Inflammatory macrophage treated with lipopolysaccharide for 4 hours (primary cell): ENCODE results near the gene ARV1.
"Not testable (repeated sequence)": the region's sequence is repeated elsewhere in the genome, so short reads cannot be mapped to it uniquely, and the experiment has no call there.

Experiments used
- DNase-seq: peaks from one replicate; pipeline ENCODE4 v3.0.0-alpha.2; 2020

ARV1 gene

DNA sequence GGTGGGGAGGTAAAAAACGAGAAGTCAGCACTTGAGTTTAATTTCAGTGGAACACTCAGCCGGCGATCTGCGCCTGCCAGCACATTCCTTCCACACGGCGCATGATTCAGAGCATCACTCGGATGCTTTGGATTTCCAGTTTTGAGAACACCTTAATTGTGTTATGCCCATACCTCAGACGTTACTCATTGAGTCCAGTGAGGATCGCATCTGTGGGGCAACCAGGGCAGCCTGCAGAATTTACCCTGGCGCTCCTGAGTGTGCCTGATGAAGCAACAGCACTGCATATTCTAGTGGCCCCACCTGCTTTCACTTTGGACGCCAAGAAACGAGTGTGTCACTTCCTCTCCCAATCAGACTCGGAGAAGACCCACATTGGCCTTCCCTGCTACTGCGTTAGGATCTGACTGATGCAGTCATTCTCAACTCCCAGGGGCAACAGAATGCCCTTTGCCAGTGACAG, 41.3 kb downstream of the ARV1 start:
- DNase-seq = peak; percentile 36

DNA sequence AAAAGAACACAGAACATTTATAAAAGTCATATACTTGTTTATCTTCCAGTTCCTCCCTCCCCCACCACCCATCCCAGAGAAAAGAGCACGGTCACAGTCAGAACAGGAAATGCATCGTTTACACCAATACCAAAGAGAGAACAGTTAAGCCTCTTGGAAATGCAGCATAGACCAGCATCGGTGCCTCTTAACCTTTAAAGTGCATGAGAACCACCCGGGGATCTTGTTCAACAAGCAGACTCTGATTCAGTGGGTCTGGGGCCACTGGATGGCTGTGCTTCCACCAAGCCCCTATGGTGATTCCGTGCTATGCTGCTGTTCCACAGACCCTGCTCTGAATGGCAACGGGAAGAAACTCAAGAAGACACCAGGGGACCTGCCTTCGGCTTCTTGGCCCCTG, 41.9 kb downstream of the ARV1 start:
- no peak for DNase-seq

DNA sequence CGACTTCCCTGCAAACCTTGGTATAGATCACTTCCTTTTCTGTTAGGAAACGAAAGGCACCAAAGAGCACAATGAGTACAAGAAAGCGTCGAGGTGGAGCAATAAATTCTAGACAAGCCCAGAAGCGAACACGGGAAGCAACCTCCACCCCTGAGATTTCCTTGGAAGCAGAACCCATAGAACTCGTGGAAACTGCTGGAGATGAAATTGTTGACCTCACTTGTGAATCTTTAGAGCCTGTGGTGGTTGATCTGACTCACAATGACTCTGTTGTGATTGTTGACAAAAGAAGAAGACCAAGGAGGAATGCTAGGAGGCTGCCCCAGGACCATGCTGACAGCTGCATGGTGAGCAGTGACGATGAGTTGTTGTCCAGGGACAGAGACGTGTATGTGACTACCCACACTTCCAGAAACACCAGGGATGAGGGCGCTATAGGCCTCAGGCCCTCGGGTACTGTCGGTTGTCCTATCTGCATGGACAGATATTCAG, 42.7 kb downstream of the ARV1 start:
- peak; percentile 41 for DNase-seq

DNA sequence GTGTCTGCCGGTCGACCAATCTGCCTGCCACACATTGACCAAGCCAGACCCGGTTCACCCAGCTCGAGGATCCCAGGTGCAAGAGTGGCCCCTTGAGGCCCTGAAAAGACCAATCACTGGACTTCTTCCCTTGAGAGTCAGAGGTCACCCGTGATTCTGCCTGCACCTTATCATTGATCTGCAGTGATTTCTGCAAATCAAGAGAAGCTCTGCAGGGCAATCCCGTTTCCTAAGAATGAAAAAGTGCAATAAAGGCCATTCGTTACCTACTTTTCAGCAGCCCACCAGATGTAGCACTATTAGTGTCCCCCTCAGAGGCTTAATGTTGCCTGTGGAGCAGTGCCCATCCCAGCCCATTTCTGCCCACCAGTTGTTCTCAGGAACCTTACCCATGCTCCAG, 43.6 kb downstream of the ARV1 start:
- DNase-seq = not testable (repeated sequence)

DNA sequence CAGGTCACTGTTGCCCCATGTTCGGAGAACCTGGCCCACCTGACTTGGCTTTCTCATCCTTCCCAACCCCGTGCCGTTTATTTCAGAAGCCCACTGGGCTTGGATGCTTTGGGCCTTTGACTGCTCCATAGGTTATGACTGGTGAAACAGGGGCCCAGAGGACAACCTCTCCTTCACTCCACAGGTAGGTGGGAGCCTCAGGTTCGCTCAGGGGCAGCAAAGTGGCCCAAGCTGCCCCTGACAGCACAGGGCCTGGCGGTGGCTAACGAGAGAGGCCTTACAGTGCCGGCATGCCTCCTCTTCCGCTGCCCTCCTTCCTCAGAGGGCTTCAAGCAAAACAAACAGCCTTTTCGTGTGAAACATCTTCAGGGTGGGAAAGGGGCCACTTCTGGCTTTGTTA, 44.3 kb downstream of the ARV1 start:
- no peak for DNase-seq

DNA sequence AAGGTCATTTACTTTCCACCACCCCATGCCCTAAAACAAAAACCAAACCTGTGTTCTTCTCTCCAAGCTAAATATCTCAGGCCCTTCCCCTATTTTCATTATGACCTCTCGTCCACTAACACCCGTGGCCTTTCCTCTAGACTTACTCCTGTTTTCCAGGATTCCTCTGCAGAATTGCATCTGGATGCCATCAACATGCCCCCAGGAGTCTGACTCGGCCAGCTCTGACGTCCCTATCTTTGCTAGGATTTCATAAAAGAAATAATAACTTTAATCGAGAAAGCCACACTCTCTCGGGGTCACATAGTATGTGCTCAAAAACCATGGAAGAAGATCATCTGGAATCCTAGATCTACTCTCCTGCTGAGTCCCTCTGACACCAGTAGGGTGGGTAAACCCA, 47.7 kb downstream of the ARV1 start:
- no peak for DNase-seq

DNA sequence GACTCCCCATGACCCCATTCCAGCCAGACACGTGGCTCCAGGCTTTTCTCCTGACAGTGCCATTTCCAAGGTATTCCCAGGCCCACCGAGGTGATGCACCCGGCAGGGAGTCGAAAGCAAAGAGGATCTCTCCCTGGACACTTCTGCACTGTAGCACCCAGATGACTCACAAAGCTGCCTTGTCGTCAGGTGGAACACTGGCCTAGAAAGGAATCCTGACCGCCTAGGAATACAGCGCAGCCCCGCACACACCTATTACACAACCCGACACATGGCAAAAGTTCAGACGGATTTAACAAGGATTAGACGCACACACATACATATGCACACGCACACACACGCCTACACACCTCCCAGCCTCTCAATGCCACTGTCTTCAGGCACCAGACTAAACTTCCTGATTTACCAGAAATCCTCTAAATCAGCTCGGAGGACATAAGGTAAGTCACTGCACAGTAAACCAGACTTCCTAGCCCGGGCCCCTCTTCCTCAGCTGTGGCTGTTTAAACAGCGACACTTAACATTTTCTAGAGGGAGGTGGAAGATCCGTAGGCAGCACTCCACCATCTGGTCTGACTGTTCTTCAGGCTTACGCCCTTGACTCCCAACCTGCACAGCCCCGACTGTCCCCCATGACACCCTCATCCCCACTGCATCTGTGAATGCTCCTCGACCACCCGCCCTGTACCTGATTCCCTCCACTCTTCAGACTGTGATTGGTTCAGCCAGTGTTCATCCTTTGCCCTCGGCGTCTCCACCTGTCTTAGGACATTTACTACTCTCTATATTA, 48.4 kb downstream of the ARV1 start:
- DNase-seq = peak; percentile 30

DNA sequence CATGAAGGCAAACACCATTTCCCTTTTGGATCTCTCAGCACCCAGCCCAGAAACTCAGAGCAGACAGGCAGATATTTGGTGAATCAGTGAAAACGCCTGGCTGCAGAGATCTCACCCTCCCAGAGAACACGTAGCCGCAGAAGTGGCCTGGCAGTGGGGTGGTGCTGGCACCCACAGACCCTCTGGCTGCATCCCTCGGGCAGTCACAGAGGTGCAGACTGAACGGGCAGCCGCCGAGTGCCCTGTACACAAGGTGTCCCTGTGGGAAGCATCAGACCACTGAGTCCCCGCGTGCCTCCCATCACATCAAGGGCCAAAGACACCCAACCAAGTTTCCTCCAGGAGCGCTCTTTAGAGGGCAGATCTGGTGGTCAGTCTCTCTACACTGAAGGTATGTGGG, 49.1 kb downstream of the ARV1 start:
- no peak for DNase-seq

DNA sequence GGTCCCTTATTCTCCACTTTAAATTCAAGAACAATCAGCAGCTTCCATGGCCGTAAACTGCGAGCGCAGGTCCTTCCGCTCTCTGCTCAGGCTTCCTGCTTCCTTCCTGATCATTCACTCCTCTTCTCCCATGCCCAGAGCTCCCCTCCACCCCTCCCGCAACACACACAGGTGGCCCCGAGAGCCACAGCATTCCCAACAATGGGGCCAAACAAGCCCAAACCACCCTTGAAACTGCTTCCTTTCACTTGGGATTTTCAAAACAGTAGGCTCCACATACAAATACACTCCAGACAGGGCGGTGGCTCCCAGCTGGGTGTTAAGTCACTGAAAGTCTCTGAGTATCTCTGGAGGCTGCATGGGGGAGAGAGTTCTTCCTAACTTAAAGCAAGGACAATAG, 49.8 kb downstream of the ARV1 start:
- DNase-seq = no peak

DNA sequence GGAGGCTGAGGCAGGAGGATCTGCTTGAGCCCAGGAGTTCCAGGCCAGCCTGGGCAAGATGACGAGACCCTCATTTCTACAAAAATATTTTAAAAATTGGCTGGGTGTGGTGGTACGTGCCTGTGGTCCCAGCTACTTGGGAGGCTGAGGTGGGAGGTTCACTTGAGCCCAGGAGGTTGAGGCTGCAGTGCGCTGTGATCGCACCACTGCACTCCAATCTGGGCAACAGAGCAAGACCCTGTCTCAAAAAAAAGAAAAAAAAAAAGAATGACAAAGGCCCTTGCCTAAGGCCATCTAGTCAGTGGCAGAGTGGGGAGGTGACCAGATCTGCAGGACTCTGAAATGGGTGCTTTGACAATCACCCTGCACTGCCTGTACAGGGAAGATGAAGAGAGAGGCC, 50.4 kb downstream of the ARV1 start:
- DNase-seq = not testable (repeated sequence)

DNA sequence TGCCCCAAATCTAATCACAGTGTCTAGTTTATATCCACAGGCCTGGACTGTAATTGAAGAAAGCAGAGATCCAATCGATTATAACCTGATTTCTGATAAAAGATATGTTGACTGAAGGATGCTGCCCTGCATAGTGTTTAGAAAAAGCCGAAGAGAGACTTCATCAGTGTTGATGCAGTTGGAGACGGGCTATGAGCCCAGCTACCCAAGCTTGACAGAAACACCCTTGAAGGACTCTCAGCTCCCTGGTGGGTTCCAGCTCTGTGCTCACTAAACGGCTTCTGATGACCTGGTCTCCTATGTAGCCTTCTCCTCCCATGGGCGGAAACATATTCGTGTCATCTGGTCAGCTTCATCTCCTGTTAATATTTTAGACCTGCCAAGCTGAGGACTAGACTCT, 50.9 kb downstream of the ARV1 start:
- DNase-seq = no peak

DNA sequence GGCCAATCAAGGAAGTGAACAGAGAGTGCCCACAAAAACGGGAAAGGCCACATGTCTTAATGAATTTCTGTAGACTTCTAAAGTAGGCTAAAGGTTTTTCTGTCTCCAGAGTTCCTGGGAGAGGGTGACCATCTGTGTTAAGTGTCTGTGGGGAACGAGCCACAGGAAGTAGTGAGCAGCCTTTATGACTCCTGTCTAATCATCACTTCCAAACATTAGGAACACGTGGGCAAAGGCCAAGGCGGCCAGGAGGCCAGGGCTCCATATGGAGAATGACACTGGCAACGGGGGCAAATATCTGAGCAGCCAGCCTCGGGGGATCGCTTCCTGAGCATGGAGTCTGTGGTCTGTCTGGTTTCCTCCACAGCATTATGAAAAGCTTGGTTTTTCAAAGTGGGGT, 54.1 kb downstream of the ARV1 start:
- DNase-seq = no peak

DNA sequence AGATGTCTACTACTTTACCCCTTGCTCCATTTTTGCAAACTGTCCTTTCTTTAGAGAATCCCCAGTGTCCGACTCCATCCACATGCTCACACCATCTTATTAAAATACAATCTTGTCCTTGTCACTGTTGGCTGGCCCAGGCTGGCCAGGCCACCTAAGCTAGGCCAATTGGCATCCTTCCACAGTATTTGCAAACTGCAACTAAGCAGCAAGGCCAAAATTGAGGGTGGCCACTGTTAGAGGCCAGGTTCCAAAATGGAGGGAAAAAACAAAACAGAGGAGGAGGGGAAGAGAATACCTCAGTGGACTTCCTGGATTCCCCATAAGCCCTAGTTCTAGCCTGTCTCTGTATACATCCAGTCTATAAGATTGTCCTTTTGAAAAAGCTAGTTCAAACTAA, 56.9 kb downstream of the ARV1 start:
- no peak for DNase-seq

DNA sequence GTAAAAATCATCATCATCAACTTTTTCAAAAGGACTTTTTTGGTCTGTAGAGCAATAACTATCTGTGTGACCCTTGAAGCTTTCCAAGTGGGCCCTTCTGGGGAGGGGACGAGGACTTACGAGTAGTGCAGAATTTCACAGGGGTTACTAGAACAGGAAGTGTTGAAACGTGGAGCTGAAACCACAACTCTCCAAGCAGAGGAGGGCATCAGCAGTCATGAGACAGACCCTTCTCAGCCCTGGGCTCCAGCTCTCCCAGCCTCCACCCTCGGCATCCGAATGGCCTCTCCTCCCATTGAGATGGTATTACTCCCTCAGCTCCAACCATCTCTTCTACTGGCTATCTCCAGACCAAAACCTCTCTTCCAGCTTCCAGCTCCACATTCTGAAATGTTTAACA, 57.5 kb downstream of the ARV1 start:
- DNase-seq = peak; percentile 72

DNA sequence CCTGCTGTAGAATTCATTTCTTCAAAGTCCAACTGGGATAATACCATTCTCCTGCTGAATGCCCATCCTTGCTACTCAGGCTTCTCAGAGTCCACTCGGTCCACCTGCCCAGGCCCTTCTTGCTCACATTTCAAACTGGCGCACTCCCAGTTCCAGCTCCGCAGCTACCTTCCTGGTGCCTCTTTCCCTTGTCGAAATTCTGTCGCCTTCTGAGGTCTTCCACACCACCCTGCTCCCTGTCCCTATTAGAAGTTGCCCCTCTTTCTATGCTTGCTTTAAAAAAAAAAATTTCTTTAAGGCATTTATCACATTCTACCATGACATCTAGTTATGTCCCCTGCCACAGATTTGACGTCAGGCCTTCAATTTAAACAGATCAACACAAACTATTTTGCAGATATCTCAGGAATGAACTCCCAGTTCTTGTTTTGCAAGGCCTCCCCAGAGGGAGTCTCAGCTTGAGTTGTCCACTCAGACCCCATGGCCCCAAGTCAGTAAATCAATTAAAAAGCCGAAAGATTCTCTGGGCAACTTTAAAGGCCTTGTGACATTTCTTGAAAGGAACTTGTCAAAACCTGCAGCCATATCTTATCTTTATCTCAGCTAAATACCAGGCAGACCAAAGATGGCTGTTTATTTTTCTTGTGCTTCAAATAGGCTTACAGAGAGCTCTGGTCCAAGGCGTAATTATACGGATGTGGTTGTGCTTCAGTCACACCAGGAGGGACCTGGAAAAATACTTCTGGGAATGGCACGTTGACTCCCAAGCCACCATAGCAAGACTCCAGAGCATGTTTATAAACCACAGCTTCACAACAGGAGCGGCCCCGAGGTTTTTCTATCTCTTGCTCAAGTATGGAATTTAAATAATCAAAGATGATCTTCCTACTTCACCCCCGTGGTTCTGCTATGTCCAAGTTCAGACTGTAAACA, 59.0 kb downstream of the ARV1 start:
- DNase-seq = no peak

DNA sequence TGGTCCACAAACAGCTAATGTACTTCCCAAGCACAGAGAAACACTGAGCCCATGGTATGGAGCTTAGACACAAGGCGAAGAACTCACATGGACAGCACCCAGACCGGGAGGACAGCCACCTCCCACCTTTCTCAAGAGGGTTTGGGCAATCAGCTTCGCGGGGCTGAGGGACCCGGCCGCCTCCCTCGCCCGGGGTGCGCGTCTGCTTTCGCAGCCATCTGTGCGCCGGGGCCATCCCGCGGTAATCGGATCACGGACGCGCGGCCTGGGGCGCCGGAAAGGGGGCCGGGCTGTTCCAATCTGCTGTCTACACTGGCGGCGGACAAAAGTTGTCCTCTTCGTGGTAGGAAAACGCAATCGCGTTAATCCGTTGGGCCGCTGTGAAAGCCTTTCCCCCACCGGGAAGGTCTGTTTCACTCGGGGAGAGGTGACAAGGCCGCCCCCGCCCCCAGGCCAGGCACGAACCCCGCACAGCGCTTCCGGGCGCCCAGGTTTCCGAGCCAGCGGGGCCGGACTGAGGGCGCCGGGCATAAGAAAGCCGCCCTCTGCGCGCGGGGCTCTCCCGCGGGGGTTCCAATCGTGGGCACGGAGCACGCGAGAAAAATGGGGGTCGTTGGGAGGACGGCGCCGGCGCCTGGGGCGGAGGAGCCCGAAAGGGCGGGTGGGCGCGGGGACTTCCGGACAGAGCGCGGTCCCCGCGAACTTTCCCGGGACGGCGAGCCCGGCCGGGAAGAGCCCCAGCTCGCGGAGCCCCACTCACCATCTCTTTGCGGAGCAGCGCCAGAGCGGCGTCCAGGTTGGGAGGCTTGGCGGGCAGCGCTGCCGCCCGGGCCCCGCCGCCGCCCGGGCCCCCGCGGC, 60.5 kb downstream of the ARV1 start:
- peak; percentile 49 for DNase-seq

DNA sequence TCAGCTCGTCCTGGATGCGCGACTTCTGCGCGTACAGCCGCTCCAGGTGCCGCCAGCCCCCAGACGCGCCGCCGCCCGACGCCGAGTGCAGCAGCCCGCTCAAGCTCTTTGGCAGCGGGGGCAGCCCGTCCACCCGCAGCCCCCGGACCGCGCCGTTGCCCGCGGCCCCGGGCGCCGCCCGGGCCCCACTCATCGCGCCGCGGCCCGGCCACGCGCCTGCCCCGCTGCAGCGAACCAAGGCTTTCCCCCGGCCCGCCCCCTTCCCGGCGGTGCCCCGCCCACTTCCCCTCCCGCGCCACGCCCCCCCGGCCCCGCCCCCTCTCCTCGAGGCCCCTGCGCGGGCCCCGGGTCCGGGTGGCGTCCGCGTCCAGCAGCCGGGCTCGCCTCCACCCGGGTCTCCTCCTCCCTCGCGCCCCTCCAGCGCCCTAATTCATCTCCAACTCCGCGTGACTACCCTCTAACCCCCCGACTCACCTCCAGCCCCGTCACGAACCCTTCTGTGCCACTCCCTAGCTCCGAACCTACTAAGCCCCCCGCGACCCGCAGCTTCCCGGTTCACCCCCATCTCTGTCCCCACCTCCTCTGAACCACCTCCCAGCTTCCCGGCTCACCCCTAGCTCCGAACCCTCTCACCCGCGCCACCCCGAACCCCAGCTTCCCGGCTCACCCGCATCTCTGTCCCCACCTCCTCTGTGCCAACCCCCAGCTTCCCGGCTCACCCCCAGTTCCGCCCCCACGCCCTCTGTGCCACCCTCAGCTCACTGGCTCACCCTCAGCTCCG, 61.3 kb downstream of the ARV1 start, which contains the start of gene FAM89A:
FAM89A (minus strand) TSS at position 236 of the 781 bp plus-strand sequence; CDS start at position 193, 43 bp downstream.
- DNase-seq = peak; percentile 55

DNA sequence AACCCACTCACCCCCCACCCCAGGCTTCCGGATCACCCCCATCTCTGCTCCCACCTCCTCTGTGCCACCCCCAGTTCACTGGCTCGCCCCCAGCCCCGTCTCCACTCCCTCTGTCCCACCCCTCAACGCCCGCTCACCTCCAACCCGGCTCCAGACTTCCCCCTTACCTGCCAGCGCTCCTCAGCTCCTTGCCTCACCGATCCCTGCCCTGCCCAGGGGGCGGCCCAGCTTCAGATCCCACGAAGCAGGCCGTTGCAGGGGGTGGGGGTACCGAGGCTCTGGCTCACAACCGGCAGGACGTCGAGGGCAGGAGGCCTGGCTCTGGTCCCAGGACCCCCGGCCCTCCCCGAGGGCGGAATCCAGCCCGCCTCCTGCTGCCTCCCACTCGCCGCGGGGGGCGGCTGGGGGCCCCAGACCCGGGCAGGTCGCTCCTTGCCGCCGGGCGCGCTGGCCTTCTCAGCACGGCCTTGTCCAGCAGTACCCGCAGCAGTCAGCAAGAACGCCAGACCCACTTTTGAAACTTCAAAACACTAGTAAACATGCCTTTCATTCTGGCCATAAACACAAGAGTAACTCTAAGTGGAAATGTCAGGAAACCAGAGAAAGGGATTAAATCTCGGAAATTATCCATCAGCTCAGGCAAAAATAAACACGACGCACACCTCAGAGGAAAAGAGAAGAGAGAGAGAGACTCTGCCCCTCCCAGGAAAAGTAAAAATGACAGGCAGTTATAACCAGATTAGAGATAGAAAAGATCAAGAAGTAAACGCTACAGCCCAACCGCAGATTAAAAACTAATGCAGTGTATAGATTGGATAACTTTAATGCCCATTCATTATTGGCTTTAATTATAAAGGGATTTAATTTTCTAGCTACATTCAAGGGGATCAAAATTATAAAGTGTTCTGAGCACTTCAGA, 62.2 kb downstream of the ARV1 start:
- DNase-seq = no peak

DNA sequence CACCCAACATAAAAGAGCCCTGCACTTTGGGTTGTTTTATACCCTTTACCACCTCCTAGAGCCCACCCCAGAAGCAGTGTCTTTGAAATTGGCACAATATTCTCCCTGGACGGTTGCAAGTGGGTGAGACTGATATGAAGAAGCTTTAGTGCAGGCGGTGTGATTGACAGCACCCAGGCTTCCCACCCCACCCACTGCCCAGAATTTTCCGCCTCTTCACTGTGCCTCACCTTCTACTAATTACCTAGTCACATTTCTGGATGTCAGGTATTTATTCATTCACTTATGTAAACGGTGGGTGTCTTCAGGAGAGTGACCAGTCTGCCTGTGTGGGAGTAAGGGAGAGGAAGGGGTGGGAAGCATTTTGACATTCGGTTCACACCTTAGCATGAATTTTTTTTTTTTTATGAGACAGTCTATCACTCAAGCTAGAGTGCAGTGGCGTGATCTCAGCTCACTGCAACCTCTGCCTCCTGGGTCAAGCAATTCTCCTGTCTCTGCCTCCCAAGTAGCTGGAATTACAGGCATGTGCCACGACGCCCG, 62.9 kb downstream of the ARV1 start:
- DNase-seq = no peak

DNA sequence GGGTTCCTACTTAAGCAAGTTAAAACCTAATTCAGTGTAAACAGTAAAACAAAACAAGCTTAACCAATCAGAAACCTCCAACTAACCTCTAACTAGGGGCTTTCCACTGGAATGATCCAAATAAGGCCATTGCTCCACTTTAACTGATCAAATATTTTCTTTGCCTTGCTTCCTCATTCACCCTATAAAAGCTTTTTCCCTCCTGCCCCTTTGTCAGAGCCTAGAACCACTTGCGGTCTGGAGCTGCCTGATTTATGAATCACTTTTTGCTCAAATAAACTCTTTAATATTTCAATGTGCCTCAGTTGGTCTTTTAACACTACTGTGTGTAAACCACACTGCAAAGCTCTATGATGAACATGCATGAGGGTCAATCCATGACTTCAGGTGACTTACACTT, 65.7 kb downstream of the ARV1 start:
- DNase-seq = no peak
